Measurements from ENCODE around the gene UBE2B. TPM values are rescaled to one million over a fixed set of nuclear protein-coding genes. Genes with fewer than 3 reads are reported as not detected.

UBE2B gene
- total RNA-seq, 1 donor from 2014 or later: 26.6 TPM

GRCh38 chr5:134436523-134437339, 65.4 kb downstream of the UBE2B start:
- peak; percentile 55 for ATAC-seq

DNA sequence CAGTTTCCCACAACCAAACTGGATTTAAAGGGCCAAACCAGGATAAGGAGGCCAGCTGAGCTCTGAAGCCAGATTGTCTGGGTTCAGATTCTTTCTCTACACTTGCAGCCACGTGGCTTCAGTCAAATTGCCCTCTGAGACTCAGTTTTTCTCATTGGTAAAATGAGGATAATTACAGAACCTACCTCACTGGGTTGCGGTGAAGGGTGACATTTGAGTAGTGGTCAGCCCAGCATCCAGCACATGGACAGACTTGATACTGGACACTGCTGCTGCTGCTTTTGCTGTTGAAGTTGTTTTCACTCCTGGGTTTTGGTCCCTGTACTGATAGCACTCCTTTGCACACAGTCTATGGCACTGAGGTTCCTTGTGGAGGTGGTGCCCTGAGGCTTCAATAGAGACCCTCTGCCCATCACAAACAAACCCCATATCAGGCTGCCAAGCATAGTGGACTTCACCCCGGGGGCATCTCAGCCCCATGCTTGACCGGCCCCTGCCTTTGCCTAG, 66.0 kb downstream of the UBE2B start:
- ATAC-seq: no peak
- DNase-seq (ENCODE audit: low spot score): no peak

More at GRCh38 chr5:134436523-134437339, 65.4 kb downstream of the UBE2B start:
- peak; percentile 69 for DNase-seq (ENCODE audit: low spot score)

GRCh38 chr5:134437847-134438581, 66.6 kb downstream of the UBE2B start:
- no peak for DNase-seq (ENCODE audit: low spot score)
- no peak for ATAC-seq

GRCh38 chr5:134438721-134439123, 67.4 kb downstream of the UBE2B start:
- ATAC-seq (peak; percentile 2), DNase-seq (ENCODE audit: low spot score) (no peak)

GRCh38 chr5:134439210-134439654, 67.9 kb downstream of the UBE2B start:
- ATAC-seq: peak; percentile 89
- peak; percentile 98 for DNase-seq (ENCODE audit: low spot score)

DNA sequence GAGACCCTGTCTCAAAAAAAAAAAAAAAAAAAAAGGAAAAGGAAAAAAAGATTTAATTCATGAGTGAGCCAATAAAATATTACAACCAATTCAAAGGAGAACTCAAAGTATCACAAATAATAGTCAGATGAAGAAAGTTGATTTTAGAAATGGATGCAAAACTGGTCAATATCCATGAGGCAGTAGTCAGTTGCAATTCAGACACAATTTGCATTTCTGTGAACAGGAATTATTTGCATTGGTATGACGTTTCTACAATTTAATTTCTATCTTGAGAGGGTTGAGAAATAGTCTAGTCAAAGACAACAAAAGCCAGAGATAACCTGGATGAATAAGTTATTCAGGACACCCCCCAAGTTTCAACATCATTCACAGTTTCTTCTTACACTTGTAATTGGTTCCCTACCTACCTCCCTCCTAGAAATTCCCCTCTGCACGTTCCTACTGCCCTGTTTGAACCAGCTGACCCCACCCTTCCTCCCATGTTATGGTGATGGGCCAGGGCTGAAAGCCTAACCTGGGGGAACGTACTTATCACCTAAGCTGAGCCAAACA, 68.9 kb downstream of the UBE2B start:
- DNase-seq (ENCODE audit: low spot score): no peak
- no peak for ATAC-seq

Other genes with a start within 250 kb of the UBE2B start
- gene SKP1, start 194.6 kb upstream of the UBE2B start, total RNA-seq: 117 TPM
- 60.5 TPM for gene PPP2CA, start 145.5 kb upstream of the UBE2B start, total RNA-seq
- 1.2 TPM for gene CDKL3, start 4.4 kb upstream of the UBE2B start, total RNA-seq
- 9.9 TPM for gene CDKN2AIPNL, start 40.3 kb downstream of the UBE2B start, total RNA-seq
- gene JADE2, start 154.1 kb downstream of the UBE2B start, total RNA-seq: 14.2 TPM